Activated CD4-positive, alpha-beta T cell treated with anti-CD3 and anti-CD28 coated beads for 4 hours (primary cell): ENCODE measurements around the gene SH3D19.

Experiments used
- DNase-seq, 2 donors: peaks; one replicate each; pipeline ENCODE4 v3.0.0-alpha.2; 2020

The SH3D19 gene

DNA sequence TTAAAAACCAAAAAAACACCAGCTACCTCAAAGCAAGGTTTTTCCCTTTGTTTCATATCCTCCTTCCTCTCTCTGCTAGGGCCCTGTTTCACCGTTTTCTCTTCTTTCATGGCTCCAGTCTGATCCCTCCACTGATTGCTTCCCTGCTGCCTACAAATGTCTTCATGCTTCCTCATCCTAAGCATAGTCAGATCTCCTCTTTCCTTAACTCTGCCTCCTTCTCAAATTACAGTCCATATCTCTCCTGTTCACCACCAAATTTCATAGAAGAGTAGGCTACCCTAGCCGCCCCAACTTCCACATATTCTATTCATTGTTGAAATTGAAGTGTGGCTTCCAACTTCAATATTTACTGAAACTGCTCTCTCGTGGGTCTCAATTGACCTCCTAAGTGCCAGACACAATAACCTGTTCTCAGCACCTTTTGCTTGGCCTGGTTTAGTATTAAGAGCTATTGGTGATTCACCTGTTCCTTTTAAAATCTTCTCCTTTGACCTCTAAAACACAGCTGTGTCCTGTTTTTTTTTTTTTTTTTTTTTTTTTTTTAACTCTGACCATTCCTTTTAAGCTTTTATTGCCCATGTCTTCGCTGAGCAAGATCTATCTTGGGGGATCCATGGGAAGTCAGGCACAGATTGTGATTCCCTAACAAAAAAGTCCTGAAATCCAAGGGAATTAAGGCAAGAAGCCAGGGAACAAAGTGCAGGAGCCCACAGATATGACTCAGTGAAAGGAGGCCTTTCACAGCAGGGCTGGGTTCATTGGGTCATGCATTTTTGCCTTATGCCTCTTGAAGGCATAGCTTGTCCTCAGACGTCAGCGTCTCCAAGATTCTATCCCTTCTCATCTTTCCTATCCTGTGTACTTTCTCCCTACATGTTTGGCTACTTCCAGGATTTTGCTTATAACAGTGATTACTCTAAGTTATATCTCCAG, 140.6 kb downstream of the SH3D19 start:
- DNase-seq: no peak

DNA sequence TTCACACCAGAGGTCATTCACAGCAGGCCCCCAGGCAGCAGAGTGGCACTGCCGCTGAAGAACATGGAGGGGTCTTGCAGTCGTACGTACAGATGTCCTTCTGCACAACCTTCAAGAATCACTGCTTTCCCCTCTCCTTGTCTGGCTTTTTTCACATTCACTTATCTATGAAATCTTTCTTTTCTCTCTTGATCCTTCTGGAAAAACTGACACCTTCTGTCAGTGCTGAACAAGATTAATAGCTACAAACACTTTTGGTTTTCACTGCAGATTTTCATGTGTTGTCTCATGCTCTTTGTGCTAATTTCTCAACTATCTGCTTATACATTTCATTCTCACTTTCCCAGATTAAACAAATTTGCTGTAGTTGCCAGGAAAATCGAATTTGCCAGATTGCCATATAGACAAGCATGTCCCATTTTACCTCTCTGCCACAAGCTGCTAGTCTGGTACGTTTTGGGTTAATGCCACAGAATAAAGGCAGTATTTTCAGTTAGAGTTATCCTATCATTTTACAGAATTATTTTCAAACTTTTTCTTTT, 142.9 kb downstream of the SH3D19 start:
- no peak for DNase-seq

DNA sequence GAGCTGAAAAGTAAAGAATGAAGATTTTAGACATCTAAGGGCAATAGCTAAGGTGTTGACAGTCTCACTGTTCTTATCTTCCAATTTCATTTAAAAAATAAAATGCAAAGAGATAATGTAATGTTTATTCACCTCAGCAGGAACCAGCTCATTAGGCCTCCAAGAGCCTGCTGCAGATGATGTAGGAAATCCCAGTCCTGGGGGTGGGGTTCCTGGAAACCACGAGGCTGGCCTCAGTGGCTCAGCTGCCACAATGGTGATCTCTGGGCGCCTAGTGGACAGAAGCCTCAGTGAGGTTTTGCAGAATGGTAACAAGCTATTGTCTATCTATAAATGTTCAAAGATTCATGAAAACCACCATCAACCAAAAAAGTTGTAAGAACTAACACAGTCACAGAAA, 148.7 kb downstream of the SH3D19 start:
- no peak for DNase-seq

DNA sequence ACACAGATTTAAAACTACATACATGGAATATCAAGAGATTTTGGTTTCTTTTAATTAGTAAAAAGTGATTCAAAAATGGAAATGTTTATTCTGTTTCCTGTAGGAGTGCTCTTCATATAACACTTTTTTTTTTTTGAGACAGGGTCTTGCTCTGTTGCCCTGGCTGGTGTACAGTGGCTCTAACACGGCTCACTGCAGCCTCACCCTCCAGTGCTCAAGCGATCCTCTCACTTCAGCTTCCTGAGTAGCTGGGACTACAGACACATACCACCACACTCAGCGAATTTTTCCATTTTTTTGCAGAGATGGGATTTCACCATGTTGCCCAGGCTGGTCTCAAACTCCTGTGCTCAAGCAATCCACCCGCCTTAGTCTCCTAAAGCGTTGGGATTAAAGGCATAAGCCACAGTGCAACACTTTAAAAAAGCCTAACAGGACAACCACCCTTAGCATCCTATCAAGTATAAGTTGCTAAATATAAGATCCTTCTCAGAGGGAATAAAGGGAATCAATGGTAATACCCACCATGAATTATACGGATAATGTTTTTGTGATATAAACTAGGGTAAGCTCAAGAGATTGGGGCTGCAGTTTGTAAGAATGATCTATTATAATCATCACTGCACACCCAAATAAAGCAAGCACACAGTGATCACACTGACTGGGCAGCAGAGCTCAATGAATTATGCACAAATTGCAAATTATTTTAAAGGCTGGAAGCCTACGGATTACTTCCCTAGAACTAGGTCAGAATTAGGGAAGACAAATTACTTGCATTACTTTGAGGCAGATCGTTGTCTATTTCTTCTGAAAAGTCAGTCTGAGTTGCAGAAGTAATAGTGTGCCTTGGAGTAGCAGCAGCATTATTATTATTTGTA, 149.4 kb downstream of the SH3D19 start:
- DNase-seq: no peak

DNA sequence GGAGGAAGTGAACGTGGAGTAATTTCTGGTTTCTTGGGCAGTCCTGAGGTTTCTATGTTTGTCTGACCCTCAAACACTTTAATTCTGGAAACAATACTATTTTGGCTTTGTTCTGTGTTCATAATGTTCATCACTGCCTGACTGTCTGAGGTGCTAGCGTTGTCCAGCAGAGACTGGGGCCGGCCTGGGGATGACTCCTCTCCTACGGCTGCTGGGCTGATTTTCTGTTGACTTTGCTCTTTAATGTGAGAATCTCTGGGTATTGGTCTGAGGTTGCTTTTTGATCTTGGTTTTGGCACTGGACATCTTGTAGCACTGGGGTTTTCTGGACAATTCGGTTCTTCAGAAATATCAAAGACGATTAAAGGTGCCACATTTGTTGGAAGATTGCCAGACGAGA, 150.2 kb downstream of the SH3D19 start:
- DNase-seq: no peak

DNA sequence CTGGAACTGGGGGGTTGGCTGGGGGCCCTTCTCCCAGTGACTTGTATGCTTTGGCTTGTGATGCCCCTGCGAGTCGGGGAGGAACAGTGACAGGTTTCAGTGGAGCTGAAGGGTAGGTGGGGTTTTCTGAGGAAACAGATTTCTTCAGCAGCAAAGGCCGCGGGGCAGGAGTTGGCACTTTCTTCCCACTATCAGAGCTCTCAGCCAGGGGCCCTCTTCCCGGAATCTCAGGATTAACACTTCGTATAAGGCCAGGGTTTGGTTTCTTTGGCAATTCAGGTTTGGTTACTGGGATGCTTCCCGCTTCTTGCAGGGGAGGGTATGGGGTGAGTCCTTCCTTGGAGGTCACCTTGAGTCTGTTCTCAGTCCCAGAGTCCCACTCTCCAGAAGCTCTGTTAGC, 150.6 kb downstream of the SH3D19 start:
- DNase-seq: no peak

DNA sequence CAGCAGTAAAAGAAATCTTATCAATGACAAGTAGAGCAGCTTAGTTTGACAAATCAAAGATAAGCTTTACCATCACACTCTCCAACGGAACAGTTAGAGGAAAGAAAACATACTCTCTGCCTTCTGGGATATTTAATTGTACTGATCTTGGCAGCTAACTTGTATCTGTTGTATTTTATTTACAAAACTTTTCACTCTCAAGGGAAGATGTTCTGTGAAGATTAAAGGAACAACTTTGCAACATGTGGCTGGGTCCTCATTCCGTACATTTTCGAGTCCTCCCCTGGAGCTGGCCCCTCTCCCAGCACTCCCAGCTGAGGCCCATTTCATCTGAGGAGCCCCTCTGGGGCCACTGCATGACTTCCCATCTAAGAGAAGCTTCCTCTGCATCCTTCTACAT, 151.5 kb downstream of the SH3D19 start:
- no peak for DNase-seq

DNA sequence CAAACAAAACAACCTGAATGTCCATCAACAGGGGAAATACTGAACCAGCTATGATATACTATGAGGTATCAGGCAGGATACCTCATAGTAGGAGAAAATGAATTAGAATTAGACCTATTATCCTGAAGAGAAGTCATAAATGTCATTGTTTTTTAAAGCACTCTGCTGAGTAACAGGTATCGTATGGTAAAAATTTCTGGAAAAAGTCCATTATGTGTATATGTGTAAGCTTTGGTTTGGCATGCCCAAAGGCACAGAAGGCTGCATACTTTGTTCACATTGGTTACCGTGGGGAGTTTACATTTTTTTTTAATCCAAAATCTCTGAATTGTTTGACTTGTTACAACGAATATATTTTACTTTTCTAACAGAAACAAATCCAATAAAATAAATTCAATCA, 155.5 kb downstream of the SH3D19 start:
- DNase-seq: no peak

DNA sequence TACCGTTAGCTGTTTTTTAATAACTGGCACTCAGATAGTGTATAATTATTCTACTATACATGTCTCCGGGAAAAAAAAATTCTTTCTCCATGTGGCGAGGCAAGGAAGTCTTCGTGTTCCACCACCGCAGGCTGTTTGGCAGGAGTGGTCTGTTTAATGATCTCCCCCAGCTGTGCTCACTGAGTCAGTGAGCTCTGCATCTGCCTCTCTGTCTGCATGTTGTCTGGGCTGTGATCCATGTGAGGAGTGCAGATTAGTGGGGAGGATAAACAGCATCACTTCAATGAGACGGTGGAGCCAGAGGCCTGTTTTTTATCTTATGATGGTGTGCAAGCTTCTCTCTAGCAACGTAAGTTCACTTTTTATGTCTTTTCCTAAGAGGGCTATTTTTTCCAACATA, 156.2 kb downstream of the SH3D19 start:
- no peak for DNase-seq

DNA sequence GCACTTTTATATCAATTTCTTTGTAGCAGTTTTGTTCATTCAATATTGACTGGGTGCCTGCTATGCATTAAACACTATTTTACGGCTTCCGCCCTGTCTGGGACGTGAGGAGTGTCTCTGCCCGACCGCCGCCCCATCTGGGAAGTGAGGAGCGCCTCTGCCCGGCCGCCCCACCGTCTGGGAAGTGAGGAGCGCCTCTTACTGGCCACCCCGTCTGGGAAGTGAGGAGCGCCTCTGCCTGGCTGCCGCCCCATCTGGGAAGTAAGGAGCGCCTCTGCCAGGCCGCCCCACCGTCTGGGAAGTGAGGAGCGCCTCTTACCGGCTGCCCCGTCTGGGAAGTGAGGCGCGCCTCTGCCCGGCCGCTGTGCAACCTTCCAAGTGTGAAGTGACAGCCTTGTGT, 157.8 kb downstream of the SH3D19 start:
- no peak for DNase-seq

DNA sequence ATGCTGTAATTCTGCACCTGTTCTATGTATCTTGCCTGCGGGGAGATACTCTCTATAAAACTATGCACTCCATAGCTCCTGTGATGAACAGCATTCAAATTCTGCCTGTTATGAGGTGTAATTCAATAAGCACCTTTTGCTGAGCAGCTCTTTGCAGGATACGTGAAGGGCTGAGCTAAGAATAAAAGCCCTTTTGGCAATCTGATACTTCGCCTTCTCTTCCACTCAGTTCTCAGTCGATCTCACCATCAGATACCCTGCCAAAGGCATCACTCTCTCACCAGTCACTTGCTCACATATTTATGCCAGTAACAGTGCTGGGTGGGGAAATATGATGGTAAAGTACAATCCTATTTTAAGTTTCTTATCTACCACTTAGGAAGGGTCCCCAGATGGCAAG, 158.8 kb downstream of the SH3D19 start:
- no peak for DNase-seq

DNA sequence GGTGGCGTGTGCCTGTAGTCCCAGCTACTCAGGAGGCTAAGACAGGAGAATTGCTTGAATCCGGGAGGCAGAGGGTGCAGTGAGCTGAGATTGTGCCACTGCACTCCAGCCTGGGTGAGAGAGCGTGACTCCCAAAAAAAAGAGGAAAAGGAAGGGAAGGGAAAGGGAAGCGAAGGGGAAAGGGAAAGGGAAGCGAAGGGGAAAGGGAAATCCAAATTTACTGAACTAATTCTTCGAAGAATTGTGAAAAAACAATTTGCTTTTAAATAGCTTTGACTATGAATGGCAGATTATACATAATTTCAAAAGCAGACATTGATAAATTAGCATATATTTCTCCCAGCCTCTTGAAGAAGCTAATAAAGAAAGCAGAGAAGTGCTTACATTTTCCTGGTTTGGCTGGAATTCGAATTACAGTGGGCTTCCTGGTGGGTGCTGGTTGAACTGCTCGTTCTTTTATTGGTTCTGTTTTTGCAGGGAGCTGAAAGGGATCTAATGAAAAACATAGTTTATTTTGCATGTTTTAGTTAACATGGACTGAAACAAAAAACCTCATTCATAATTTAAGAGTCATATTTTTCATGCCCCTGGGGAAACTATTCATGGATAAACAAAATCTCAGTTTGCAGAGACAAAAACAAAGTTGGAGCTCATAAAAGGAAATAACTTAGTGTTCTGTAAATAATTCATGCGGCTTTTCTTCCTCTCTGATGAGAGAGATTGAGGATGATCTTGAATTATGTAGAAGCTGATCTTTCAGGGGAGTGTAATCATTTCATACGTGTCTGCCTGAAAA, 160.0 kb downstream of the SH3D19 start:
- DNase-seq: no peak

DNA sequence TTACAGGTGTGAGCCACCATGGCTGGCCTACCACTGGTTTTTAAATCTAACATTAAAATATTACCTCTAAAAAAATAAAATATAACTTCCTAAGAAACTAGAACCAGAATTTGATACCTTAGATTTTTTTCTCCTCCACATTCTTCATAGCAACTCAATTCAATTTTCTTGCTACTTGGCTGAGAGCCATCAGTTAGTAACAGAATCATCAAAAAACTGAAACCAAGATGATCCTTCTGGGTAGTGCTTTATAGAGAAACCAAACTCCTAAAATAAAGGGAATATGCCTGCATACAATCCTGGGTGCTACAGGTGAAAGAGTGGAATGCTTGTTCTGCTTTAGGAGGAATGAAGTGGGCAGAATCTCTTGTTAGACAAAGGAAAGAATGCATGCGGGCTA, 161.6 kb downstream of the SH3D19 start:
- no peak for DNase-seq

DNA sequence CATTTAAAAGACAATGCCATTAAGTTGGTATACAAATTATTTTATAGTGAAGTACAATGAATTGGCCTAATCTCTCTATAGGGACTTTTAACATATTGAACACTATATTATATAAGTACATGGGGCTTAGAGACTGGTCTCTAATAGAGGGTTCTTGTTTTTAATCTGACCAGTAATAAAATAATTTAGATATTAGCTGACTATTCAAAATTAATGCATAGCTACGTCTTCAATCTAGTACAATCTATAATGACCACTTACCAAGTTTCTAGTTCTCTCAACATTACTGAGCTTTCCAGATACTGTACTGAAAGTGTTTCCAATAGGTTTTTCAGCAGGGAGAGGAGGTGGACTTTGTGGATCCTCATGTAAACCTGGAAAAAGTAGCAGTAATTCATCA, 166.4 kb downstream of the SH3D19 start:
- no peak for DNase-seq

DNA sequence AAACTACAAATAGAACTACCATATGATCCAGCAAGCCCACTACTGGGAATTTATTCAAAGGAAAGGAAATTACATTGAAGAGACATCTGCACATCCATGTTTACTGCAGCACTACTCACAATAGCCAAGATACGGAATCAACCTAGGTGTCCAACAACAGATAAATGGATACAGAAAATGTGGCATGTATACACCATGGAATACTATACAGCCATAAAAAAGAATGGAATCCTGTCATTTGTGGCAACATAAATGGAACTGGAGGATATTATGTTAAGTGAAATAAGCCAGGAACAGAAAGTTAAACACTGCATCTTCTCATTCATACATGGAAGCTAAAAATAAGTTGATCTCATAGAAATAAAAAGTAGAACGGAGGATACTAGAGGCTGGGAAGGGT, 167.9 kb downstream of the SH3D19 start:
- DNase-seq: no peak

DNA sequence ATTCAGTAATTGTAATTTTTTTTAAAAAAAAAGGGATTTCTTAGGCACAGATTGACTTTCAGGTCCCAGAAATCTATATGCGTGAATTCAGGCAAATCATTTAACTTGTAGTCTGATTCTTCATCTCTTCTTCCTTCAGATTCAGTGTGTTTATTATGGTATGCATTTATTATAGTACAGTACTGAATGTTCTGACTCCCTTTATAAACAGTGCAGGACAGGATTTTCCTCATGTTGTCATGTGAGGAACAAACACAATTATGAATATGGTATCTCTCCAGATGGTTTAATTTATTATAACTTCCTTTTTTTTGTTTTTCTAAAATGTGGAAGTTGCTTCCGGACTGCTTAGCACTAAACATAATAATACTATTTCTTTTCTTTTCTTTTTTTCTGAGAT, 171.8 kb downstream of the SH3D19 start:
- no peak for DNase-seq

DNA sequence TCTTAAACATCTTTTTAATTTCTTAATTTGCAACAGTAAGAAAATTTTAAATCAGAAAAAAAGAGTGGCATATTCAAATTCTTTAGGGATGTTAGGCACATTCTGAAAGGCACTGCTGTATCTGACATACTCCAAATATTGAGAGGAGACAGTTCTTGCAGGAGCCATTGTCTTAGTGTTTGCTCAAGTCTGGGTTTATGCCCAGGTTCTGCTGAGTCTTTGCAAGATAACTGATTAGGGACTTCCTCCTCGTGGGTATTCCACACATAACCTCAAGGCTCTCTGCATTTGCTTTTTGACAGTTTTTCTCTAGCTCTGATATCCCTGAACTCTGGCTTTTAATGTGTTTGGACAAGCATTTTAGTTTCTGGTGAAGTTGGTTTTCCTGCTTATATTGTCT, 173.4 kb downstream of the SH3D19 start:
- no peak for DNase-seq

DNA sequence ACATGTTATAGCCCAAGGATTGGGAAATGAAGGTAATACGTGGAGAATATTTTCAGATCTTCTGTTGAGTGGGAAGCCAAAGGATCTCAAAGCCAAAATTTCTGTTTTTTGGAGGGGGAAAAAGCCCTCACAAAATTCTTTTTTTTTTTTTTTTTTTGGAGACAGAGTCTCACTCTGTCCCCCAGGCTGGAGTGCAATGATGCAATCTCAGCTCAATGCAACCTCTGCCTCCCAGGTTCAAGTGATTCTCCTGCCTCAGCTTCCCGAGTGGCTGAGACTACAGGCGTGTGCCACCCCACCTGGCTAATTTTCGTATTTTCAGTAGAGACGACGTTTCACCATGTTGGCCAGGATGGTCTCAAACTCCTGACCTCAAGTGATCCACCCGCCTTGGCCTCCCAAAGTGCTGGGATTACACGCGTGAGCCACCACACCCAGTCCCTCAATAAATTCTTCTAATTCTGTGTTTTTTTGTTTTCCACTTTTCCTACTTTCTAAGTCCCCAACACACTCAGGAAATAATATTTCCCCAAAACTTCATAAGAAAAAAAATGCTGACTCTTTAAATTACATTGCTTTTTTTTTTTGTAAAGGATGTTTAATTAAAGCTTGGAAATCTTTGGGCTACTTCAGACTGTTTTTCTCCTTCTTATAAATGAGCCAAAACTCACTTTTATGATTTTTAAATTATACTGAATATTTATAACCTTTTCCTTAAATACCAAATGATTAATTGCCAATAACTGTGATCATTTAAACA, 174.4 kb downstream of the SH3D19 start:
- no peak for DNase-seq

DNA sequence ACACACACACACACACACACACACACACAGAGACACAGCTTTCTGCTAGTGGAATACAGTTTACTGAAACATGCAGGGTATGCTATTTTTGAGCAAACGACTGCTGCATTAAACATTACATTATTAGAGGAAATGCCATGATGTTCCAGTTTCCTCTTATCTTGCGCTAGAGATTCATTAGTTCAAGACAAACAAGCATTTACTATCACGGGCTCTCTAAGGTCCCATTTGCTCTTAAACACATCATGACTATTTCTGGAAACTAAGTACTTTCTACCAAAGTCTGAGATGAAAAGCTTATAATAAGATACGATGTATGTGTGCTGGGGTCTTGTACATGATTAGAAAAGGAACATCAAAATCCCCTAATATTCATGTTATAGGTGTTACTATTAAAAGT, 177.1 kb downstream of the SH3D19 start:
- no peak for DNase-seq

DNA sequence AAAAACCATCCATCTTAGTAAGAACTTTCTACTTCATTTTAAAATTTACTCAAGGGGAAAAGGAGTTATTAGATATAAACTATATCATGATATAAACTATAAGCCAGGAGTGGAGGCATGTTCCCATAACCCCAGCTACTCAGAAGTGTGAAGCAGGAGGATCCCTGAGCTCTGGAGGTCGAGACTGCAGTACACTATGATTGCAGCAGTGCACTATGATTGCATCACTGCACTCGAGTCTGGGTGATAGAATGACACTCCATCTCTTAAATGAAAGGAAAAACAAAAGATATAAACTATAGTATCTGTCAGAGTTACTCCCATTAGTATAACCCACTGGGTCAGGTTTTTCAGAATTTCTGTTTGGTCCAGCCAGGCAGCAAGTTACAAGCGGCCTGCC, 178.4 kb downstream of the SH3D19 start:
- DNase-seq: no peak

DNA sequence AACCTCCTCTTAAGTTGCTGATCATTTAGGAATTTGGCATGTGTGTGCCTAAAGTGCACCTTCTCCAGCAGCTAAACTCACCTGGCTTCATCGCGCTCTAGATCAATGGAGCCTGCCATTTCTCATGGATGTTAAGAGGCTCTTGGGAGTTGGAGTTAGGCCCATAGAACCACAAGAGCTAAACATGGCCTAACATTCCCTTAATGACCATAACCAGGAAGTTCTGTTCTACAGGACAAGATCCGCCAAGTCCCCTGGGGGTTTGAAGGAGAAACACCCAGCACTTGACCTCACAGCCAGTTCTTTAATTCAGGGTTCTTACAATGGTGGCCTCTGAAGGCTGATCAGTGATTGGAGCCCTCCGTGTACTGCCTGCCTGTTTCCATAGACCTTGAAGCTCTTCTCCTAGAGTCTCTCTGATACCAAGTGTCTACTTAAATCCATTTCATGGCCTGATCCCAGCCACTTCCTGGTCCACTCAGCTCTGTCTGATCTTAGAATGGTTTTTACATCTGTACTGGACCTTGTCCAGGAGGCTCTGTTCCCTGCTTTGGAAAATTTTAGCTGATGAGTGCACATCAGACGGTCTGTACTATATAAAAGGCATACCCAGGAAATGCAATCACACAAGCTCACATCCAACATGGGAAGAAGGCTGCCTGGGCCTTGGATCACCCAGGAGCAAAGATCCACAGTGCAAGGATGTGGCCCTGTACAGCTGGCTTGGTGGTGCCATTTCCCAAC, 180.9 kb downstream of the SH3D19 start:
- DNase-seq: no peak
